Naive thymus-derived CD8-positive, alpha-beta T cell (primary cell): ENCODE measurements around the gene CDH24. TPM values are rescaled to one million over a fixed set of nuclear protein-coding genes. Genes with fewer than 3 reads are reported as not detected.

ENCODE experiments used
- ATAC-seq, 2 donors: fragments of 150-1000 bp; cut with Tn5 transposase in 1 of 2; sonication (Bioruptor Pico), chemical (Tn5 transposase) in 1 of 2; 1 replicate in 1 of 2; 2 replicates in 1 of 2; pipeline ENCODE4 v1.10.0; 2021; ENCODE audit warnings: mild to moderate bottlenecking in 2 of 2, moderate library complexity in 2 of 2
- POLR2A ChIA-PET: fragments of 350-600 bp; sonication (Branson Sonifier 250); formaldehyde crosslinking; loops from one replicate; lab custom pipeline; 2021; ENCODE audit warnings: antibody characterized with exemption; lab: Charles Lee
- DNase-seq, 10 donors: peaks; one replicate each; pipeline versions ENCODE4 v3.0.0 to v3.0.0-alpha.2; 2020 to 2022
- H3K27ac Mint-ChIP-seq, 10 donors: one replicate each; pipeline ENCODE4 v1.8.0; 2020 to 2022; ENCODE audit warnings: mild to moderate bottlenecking in 10 of 10, mixed read lengths in 10 of 10, moderate library complexity in 4 of 10, inconsistent platforms in 1 of 10
- H3K27me3 Mint-ChIP-seq, 5 donors: one replicate each; pipeline ENCODE4 v1.8.0; 2021 to 2022; ENCODE audit warnings: mixed read lengths in 5 of 5
- H3K36me3 Mint-ChIP-seq, 3 donors: one replicate each; pipeline ENCODE4 v1.8.0; 2020 to 2022; ENCODE audit warnings: mixed read lengths in 3 of 3, mild to moderate bottlenecking in 2 of 3, inconsistent platforms in 1 of 3
- H3K4me1 Mint-ChIP-seq, 4 donors: one replicate each; pipeline ENCODE4 v1.8.0; 2021 to 2022; ENCODE audit warnings: mixed read lengths in 4 of 4
- H3K4me3 Mint-ChIP-seq, 10 donors: one replicate each; pipeline ENCODE4 v1.8.0; 2020 to 2022; ENCODE audit warnings: mild to moderate bottlenecking in 10 of 10, mixed read lengths in 10 of 10, moderate library complexity in 6 of 10, inconsistent platforms in 1 of 10
- H3K9me3 Mint-ChIP-seq, 9 donors: one replicate each; pipeline ENCODE4 v1.8.0; 2020 to 2022; ENCODE audit warnings: mixed read lengths in 9 of 9, mild to moderate bottlenecking in 3 of 9, inconsistent platforms in 1 of 9, moderate library complexity in 1 of 9
- polyA plus RNA-seq, 3 donors: library from polyadenylated mRNA; unstranded; fragments of 300-500 nt; fragmentation: Illumina TruSeq; gene quantifications; one replicate each; pipeline ENCODE4 v1.2.3, GENCODE V29; 2021
- total RNA-seq, 8 experiments: library from RNA in 2 of 8; stranded (reverse) in 2 of 8; gene quantifications; one replicate each; pipeline ENCODE4 v1.2.3 and lab custom pipeline; 2021 to 2026

Gene CDH24
- total and polyA plus RNA-seq, 5 experiments from 2014 or later = 0.06 to 1.2 (median 0.31) TPM

GRCh38 chr14:23097786-23098185 is 40.5 kb upstream of the CDH24 start:
- POLR2A ChIA-PET = interaction anchor here (0.6 to 0.9 kb wide), 3 partner anchors 22 to 144 kb away, joined by 3 to 6 read pairs (median 4); no protein-coding TSS in a partner anchor
- Mint-ChIP-seq H3K36me3 (peaks cover 4 to 38% (median 8%) of the 10 kb centered on the region in 3 donors), H3K9me3 (no peaks in the 10 kb centered on the region), H3K27me3 (no peaks in the 10 kb centered on the region), H3K4me1 (peaks cover 23 to 45% (median 33%) of the 10 kb centered on the region in 4 donors), H3K27ac (peak overlapping the region in 6 of 10 donors; percentile 24 to 61 (median 47)), H3K4me3 (peak overlapping the region in 2 of 10 donors; percentile 58 to 69)
- no peak for DNase-seq
- ATAC-seq = no peak

GRCh38 chr14:23095196-23096108 is 38.1 kb upstream of the CDH24 start, which contains the start of gene C14orf119:
TSS of gene C14orf119 (plus strand) at chr14:23095505. CDS start at chr14:23097659, 2,154 bp downstream.
- Mint-ChIP-seq H3K27me3 (no peaks in the 10 kb centered on the region), H3K27ac (no peak within 1 kb of the TSS), H3K9me3 (no peaks in the 10 kb centered on the region), H3K4me3 (no peak within 1 kb of the TSS), H3K4me1 (peaks cover 24 to 60% (median 34%) of the 10 kb centered on the region in 4 donors), H3K36me3 (peaks cover 8 to 62% (median 14%) of the 10 kb centered on the region in 3 donors)
- POLR2A ChIA-PET = interaction anchor here (0.5 to 3.6 kb wide), 39 partner anchors 7 to 1659 kb away, joined by 3 to 123 read pairs (median 4); partner anchors contain the start of genes CEBPE, DCAF11, HAUS4 and IRF9
- ATAC-seq (peak; percentile 88), DNase-seq (peak in 9 of 10 donors; percentile 81 to 100 (median 100))

GRCh38 chr14:23094666-23095195 is 37.4 kb upstream of the CDH24 start, which contains the start of gene ACIN1:
TSS of gene ACIN1 (minus strand) at chr14:23095136. CDS start at chr14:23095112, 24 bp downstream.
- Mint-ChIP-seq H3K27ac (no peak within 1 kb of the TSS), H3K9me3 (no peaks in the 10 kb centered on the region), H3K36me3 (peaks cover 8 to 66% (median 16%) of the 10 kb centered on the region in 3 donors), H3K27me3 (no peaks in the 10 kb centered on the region), H3K4me3 (no peak within 1 kb of the TSS), H3K4me1 (peaks cover 22 to 64% (median 33%) of the 10 kb centered on the region in 4 donors)
- peak; percentile 35 to 48 for ATAC-seq
- POLR2A ChIA-PET = interaction anchor here (0.5 to 3.6 kb wide), 37 partner anchors 8 to 1658 kb away, joined by 3 to 123 read pairs (median 4); partner anchors contain the start of genes CEBPE, DCAF11, HAUS4 and LRP10
- peak in 3 of 10 donors; percentile 67 to 100 (median 98) for DNase-seq

- Mint-ChIP-seq H3K27ac (no peak overlapping the region), H3K36me3 (peaks cover 12 to 66% (median 16%) of the 10 kb centered on the region in 3 donors), H3K4me3 (no peak overlapping the region), H3K27me3 (no peaks in the 10 kb centered on the region), H3K9me3 (no peaks in the 10 kb centered on the region), H3K4me1 (peaks cover 22 to 64% (median 34%) of the 10 kb centered on the region in 4 donors)
- ATAC-seq (no peak), DNase-seq (peak in 5 of 10 donors; percentile 70 to 87 (median 74))
- POLR2A ChIA-PET = interaction anchor here (0.6 to 3.6 kb wide), 22 partner anchors 9 to 1101 kb away, joined by 3 to 123 read pairs (median 6); partner anchors contain the start of genes CEBPE, DCAF11, NRL and OXA1L
Observed at GRCh38 chr14:23093991-23094665, 36.8 kb upstream of the CDH24 start.

GRCh38 chr14:23093526-23093925 is 36.2 kb upstream of the CDH24 start:
- Mint-ChIP-seq H3K27me3 (no peaks in the 10 kb centered on the region), H3K9me3 (no peaks in the 10 kb centered on the region), H3K27ac (peak overlapping the region in 3 of 10 donors; percentile 12 to 45 (median 12)), H3K36me3 (peaks cover 12 to 66% (median 16%) of the 10 kb centered on the region in 3 donors), H3K4me1 (peaks cover 21 to 60% (median 31%) of the 10 kb centered on the region in 4 donors), H3K4me3 (peak overlapping the region in 1 of 10 donors; percentile 54)
- POLR2A ChIA-PET = interaction anchor here (2.5 to 3.6 kb wide), 4 partner anchors 16 to 208 kb away, joined by 15 to 123 read pairs (median 34); partner anchors contain the start of genes CEBPE and PPP1R3E
- ATAC-seq (no peak), DNase-seq (no peak)

- Mint-ChIP-seq H3K36me3 (peaks cover 12 to 66% (median 16%) of the 10 kb centered on the region in 3 donors), H3K27me3 (no peaks in the 10 kb centered on the region), H3K4me3 (peak overlapping the region in 1 of 10 donors; percentile 54), H3K4me1 (peaks cover 21 to 58% (median 29%) of the 10 kb centered on the region in 4 donors), H3K27ac (peak overlapping the region in 2 of 10 donors; percentile 12 to 29), H3K9me3 (no peaks in the 10 kb centered on the region)
- ATAC-seq (no peak), DNase-seq (no peak)
- POLR2A ChIA-PET = interaction anchor here (3.6 kb wide), 1 partner anchor 208 kb away, joined by 41 read pairs; the partner anchor contains the start of gene PPP1R3E
Observed at GRCh38 chr14:23093104-23093503, 35.8 kb upstream of the CDH24 start.

GRCh38 chr14:23091294-23092225 is 34.2 kb upstream of the CDH24 start:
- Mint-ChIP-seq H3K27ac (peak overlapping the region in 2 of 10 donors; percentile 13 to 15), H3K36me3 (peaks cover 8 to 70% (median 14%) of the 10 kb centered on the region in 3 donors), H3K27me3 (no peaks in the 10 kb centered on the region), H3K4me1 (peaks cover 19 to 51% (median 22%) of the 10 kb centered on the region in 4 donors), H3K9me3 (no peaks in the 10 kb centered on the region), H3K4me3 (peak overlapping the region in 3 of 10 donors; percentile 16 to 58 (median 37))
- POLR2A ChIA-PET = interaction anchor here (0.6 to 1.7 kb wide), 6 partner anchors 9 to 162 kb away, joined by 3 to 7 read pairs (median 4); no protein-coding TSS in a partner anchor
- DNase-seq = no peak
- no peak for ATAC-seq

- Mint-ChIP-seq H3K27ac (peak overlapping the region in 3 of 10 donors; percentile 11 to 57 (median 27)), H3K9me3 (no peaks in the 10 kb centered on the region), H3K4me3 (no peak overlapping the region), H3K27me3 (no peaks in the 10 kb centered on the region), H3K36me3 (peaks cover 8 to 83% (median 14%) of the 10 kb centered on the region in 3 donors), H3K4me1 (peaks cover 20 to 51% (median 25%) of the 10 kb centered on the region in 4 donors)
- DNase-seq = no peak
- no peak for ATAC-seq
- POLR2A ChIA-PET = interaction anchor here (1.3 kb wide), 1 partner anchor 19 kb away, joined by 3 read pairs; no protein-coding TSS in a partner anchor
Observed at GRCh38 chr14:23090254-23090636, 32.9 kb upstream of the CDH24 start.

- no peaks in the 10 kb centered on the region for H3K27me3 Mint-ChIP-seq
- H3K27ac Mint-ChIP-seq = peak overlapping the region in 1 of 10 donors; percentile 11
- H3K4me1 Mint-ChIP-seq = peaks cover 20 to 53% (median 26%) of the 10 kb centered on the region in 4 donors
- H3K36me3 Mint-ChIP-seq = peaks cover 10 to 89% (median 16%) of the 10 kb centered on the region in 3 donors
- DNase-seq (no peak), ATAC-seq (no peak)
- H3K9me3 Mint-ChIP-seq = no peaks in the 10 kb centered on the region
- POLR2A ChIA-PET = interaction anchor here (1.3 kb wide), 1 partner anchor 19 kb away, joined by 3 read pairs; no protein-coding TSS in a partner anchor
- H3K4me3 Mint-ChIP-seq = no peak overlapping the region
Observed at GRCh38 chr14:23089498-23090253, 32.4 kb upstream of the CDH24 start.

GRCh38 chr14:23086565-23086964 is 29.2 kb upstream of the CDH24 start:
- Mint-ChIP-seq H3K27ac (peak overlapping the region in 5 of 10 donors; percentile 11 to 52 (median 28)), H3K4me1 (peaks cover 13 to 35% (median 25%) of the 10 kb centered on the region in 4 donors), H3K27me3 (no peaks in the 10 kb centered on the region), H3K4me3 (no peak overlapping the region), H3K9me3 (no peaks in the 10 kb centered on the region), H3K36me3 (peaks cover 7 to 96% (median 13%) of the 10 kb centered on the region in 3 donors)
- POLR2A ChIA-PET = interaction anchor here (3.9 kb wide), 1 partner anchor 8 kb away, joined by 12 read pairs; the partner anchor contains the start of genes ACIN1 and C14orf119
- ATAC-seq (no peak), DNase-seq (no peak)
